GM18870 (cell line): ENCODE results near the gene TEX2.

Experiments used
- ATAC-seq: cut with Tn5 transposase; IDR thresholded peaks from one replicate; pipeline ENCODE4 v1.9.1; 2021; ENCODE audit warnings: moderate library complexity; ENCODE audit not compliant: unreplicated experiment

TEX2 gene

GRCh38 chr17:64269687-64270649 is 6.9 kb upstream of the TEX2 start:
- no peak for ATAC-seq

DNA sequence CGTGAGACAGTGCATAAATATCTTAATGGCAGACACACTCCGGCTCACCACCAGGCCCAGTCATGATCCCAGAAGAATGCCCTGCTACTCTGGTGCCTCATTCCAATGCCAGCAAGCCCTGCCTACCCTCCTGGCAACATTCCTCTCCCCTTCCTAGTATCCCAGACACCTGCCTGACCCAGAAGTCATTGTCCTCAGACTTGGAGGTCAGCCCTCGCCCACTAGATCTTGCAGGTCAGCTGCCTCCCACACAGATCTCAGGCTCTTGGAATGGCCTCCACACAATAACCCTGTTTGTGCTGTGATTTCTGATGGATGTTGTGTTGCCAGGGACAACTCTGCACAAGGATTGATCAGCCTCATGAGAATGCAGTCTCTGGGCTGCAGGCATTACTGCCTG is 1.8 kb upstream of the TEX2 start:
- ATAC-seq = no peak

GRCh38 chr17:64262198-64262999 is 661 bp downstream of the TEX2 start:
- peak; percentile 4 for ATAC-seq

GRCh38 chr17:64261417-64262145 is 1.5 kb downstream of the TEX2 start:
- ATAC-seq = no peak

DNA sequence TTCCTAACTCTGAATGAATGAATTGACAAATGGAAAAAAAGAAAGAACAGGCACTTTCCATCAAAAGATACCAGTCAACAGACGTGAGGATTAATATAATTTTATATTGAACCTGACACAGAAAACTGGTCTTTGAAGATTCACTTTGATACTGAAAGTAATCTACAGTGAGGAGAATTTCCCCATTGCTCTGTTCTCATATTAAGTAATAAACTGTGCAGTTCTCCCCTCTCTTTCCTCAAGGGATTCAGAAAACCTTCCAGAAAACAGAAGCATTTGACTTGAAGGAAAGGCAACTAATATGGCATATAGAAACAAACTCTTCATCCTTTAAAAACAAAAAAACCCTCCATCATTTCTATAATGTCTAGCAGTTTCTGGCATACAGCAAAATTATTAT is 2.2 kb downstream of the TEX2 start:
- no peak for ATAC-seq

DNA sequence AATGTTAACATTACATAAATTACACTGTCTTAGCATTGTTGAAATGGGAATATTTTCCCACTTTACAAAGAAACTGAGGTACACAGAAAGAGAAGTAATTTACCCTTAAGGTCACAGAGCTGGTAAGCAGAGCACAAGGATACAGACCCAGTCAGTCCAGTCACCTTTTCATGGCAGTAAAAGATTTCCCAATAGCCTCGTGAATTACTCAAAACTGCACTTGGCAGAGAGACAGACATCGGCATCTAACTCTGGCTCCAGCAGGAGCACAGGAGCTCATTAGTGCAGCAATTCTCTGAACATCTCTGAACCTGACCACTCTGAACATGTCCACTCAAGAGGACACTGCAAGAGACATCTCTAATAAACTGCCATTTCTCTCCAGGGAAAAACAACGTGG is 3.1 kb downstream of the TEX2 start:
- ATAC-seq = no peak

GRCh38 chr17:64259426-64259825 is 3.6 kb downstream of the TEX2 start:
- ATAC-seq = no peak

DNA sequence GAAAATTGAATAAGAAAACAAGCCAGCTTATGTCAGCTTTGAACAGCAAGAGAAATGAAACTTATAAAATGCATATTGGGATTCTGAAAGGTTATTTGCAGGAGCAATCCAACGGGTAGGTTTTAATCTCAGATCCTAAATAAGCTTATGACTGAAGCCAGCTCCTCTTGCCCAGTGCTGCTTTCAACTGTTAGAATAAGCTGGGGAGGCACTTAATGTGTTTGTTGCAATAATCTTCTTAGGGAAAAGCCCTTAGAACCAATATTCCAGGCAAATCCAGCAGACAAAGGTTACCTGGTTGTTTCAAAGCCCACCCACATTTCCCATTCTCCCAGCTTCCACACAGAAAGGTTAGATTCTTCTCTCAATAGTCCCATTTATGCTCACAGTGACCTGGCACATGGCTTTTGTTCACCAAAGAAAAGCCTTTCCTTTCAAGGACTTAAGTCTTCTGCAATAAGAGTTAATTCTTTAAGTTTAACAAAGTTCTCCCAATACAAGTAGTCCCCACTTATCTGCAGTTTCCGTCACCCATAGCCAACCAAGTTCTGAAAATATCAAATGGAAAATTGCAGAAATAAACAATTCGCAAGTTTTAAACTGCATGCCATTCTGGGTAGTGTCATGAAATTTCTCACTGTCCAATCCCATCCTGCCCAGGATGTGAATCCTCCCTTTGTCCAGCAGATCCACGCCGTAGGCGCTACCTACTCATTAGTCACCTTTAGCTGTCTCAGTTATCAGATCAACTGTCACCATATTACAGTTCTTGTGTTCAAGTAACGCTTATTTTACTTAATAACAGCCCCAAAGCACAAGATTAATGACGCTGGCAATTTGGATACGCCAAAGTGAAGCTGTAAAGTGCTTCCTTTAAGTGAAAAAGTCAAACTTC is 5.9 kb downstream of the TEX2 start:
- ATAC-seq = no peak

DNA sequence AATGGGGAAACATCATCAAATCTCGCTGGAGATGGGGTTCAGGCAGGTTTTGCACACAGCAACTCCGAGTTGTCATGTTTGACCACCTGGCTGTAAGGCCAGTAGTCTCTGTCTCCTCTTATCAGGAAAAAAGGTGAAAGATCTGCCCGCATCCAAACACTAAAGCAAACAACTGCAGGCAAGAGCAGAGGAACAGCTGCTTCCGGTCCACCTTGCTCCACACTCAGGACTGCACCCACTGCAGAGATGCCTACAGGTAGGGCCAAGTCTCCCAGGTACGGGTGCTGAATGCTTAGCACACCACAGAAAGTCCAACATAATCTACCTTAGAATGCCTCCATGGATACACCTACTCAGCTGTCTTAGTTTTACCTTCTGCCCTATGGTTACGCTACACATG is 7.3 kb downstream of the TEX2 start:
- ATAC-seq = no peak

DNA sequence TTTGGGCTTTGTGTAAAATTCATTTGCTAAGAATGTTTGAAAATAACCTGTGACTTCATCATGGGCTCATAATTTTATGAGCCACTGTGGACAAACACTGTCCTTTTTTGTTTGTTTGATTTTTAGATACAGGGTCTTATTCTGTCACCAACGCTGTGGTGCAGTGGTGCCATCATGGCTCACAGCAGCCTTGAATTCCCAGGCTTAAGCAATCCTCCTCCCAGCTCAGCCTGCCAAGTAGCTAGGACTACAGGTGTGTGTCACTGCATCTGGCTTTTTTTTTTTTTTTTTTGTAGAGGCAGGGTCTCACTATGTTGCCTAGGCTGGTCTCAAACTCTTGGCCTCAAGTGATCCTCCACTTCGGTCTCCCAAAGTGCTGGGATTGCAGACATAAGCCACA is 8.3 kb downstream of the TEX2 start:
- no peak for ATAC-seq

DNA sequence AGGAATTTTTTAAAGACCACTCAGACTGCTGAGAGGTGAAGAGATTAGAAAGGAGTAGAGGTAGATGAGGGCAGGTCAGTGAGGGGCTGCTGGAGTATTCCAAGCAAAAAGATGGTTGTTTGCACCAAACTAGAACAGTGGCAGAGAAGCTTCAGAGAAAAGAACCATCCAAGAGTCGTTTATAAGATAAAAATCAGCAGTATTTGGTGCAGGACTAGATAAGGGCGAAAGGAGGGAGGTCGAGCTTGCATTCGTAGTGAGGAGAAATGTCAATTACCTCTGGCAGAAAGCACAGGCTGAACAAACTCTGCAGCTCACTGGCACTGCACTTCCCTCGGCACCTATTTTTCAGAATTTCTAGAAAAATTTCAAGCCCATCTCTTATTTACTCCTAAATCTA is 9.6 kb downstream of the TEX2 start:
- ATAC-seq = no peak

DNA sequence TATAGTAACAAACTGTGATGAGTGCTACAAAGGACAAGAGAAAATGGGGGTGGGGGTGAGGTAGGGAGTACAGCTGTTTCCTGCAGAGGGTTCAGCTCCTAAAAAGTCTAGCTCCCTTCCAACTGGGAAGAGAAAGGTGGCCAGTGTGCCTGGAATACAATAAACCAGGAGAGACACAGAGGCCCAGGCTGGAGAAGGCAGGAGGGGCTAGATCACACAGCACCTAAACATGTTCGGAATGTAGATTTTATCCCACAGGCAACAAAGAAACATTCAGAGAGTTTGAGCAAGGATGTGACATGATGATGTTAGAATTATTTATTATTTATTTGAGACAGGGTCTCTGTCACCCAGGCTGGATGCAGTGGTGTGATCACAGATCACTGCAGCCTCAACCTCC is 10.2 kb downstream of the TEX2 start:
- no peak for ATAC-seq

DNA sequence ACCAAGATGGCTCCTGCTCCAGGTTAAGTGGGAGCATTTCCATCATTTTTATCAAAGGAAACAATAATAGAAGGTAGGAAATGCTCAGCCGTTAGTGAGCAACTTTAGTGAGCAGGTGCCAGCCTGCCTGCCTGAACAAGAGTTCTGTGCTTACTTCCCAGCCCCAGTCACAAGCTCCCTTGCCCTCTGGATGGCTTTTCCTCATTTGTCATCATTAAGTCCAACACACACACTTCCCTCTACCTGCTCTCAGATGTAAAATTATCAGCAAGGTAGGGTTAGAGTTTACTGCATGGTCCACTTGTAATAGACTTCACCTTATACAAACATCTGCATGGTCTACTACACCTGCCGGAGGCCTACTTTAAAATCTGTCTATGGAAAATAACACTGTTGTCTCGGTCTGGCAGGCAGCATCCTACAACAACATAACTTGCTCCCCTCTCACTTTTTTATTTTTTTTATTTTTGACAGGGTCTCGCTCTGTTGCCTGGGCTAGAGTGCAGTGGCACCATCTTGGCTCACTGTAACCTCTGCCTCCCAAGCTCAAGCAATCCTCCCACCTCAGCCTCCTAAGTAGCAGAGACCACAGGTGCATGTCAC is 12.7 kb downstream of the TEX2 start:
- no peak for ATAC-seq

GRCh38 chr17:64247836-64248235 is 15.2 kb downstream of the TEX2 start:
- no peak for ATAC-seq

GRCh38 chr17:64245218-64246145 is 17.6 kb downstream of the TEX2 start:
- no peak for ATAC-seq

DNA sequence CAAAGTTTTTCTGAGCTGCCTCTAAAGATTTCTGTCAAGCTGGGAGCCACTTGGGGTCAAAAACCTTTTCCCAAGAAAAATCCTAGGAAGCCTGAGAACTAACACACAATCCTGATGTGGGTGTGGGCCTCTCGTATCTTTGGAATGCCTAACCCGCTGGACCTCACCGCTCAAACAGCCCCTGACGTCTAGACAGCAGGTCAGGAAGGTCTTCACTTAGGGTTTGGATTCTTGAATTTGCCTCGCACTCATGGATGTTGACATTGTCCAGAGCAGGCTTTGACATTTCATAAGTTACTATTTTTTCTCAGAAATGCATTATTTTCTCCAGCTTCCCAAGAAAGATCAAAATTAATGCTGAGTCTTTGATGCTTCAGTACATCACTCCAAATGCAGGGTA is 18.9 kb downstream of the TEX2 start:
- no peak for ATAC-seq

- no peak for ATAC-seq
Observed at GRCh38 chr17:64243340-64243739, 19.7 kb downstream of the TEX2 start.

DNA sequence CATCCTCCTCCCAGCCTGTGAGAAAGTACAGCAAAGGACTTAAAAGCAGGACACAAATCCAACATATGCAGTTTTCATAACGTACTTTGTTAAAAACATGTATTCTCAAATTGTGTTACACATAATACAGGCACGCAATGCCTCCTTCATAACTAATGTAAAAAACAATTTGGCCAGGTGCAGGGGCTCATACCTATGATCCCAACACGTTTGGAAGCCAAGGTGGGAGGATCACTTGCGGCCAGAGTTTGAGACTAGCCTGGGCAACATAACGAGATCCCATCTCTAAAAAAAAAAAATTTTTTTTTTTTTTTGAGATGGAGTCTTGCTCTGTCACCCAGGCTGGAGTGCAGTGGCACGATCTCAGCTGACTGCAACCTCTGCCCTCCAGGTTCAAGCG is 20.4 kb downstream of the TEX2 start:
- ATAC-seq = no peak
